ENCODE measurements around the gene CACNA1B. TPM values are rescaled to one million over a fixed set of nuclear protein-coding genes. Genes with fewer than 3 reads are reported as not detected.
A peak's percentile ranks its signal among the peaks of the same experiment; 100 is the strongest.

The CACNA1B gene
- total and polyA plus RNA-seq, 7 donors = under 0.01 to 1.4 (median 0.55) TPM; not detected in 1

GRCh38 chr9:138066049-138066448 lies 188.5 kb downstream of the CACNA1B start:
- intact Hi-C loops (cut with DNase I) = no loop called here
- Histone ChIP-seq H3K4me3 (no peak overlapping the region), H3K36me3 (no peaks in the 10 kb centered on the region), H3K9me3 (no peaks in the 10 kb centered on the region), H3K4me1 (no peaks in the 10 kb centered on the region), H3K27me3 (peaks cover 0 to 21% (median 0%) of the 10 kb centered on the region in 3 donors), H3K27ac (no peak overlapping the region)
- WGBS, 2 donors = 60 to 74% methylated on average over 6 of the region's 6 CpGs
- TF ChIP-seq POLR2AphosphoS5 (IDR thresholded peaks at IDR 0.05) (no peak), POLR2A (IDR thresholded peaks at IDR 0.05) (no peak), CTCF (IDR thresholded peaks at IDR 0.05) (no peak), EP300 (IDR thresholded peaks at IDR 0.05) (no peak)
- DNase-seq = no peak

- intact Hi-C loops (cut with DNase I) = no loop called here
- H3K4me1 ChIP-seq = no peaks in the 10 kb centered on the region
- DNase-seq = peak; percentile 50
- 88% methylated on average over 17 of the region's 17 CpGs for WGBS, 2 donors
- H3K4me3 ChIP-seq = no peak overlapping the region
- TF ChIP-seq POLR2AphosphoS5 (IDR thresholded peaks at IDR 0.05) (no peak), POLR2A (IDR thresholded peaks at IDR 0.05) (no peak), EP300 (IDR thresholded peaks at IDR 0.05) (no peak), CTCF (IDR thresholded peaks at IDR 0.05) (no peak)
- H3K36me3 ChIP-seq = no peaks in the 10 kb centered on the region
- no peak overlapping the region for H3K27ac ChIP-seq
- H3K9me3 ChIP-seq = no peaks in the 10 kb centered on the region
- H3K27me3 ChIP-seq = peaks cover 0 to 21% (median 0%) of the 10 kb centered on the region in 3 donors
Measured at GRCh38 chr9:138067613-138068367, 190.2 kb downstream of the CACNA1B start.

- Histone ChIP-seq H3K27ac (no peak overlapping the region), H3K4me1 (no peaks in the 10 kb centered on the region), H3K27me3 (peaks cover 0 to 21% (median 0%) of the 10 kb centered on the region in 3 donors), H3K9me3 (no peaks in the 10 kb centered on the region), H3K4me3 (no peak overlapping the region), H3K36me3 (no peaks in the 10 kb centered on the region)
- intact Hi-C loops (cut with DNase I) = no loop called here
- 54 to 59% methylated on average over 9 of the region's 9 CpGs for WGBS, 2 donors
- DNase-seq = peak; percentile 57
- TF ChIP-seq POLR2A (IDR thresholded peaks at IDR 0.05) (no peak), EP300 (IDR thresholded peaks at IDR 0.05) (no peak), CTCF (IDR thresholded peaks at IDR 0.05) (no peak), POLR2AphosphoS5 (IDR thresholded peaks at IDR 0.05) (no peak)
Measured at GRCh38 chr9:138068601-138069035, 191.0 kb downstream of the CACNA1B start.

GRCh38 chr9:138069731-138070456 lies 192.3 kb downstream of the CACNA1B start:
- Histone ChIP-seq H3K4me1 (no peaks in the 10 kb centered on the region), H3K9me3 (no peaks in the 10 kb centered on the region), H3K27me3 (peaks cover 0 to 19% (median 0%) of the 10 kb centered on the region in 3 donors), H3K36me3 (no peaks in the 10 kb centered on the region), H3K27ac (no peak overlapping the region), H3K4me3 (no peak overlapping the region)
- intact Hi-C loops (cut with DNase I) = no loop called here
- DNase-seq = no peak
- TF ChIP-seq POLR2AphosphoS5 (IDR thresholded peaks at IDR 0.05) = no peak
- no peak for TF ChIP-seq EP300 (IDR thresholded peaks at IDR 0.05)
- TF ChIP-seq CTCF (IDR thresholded peaks at IDR 0.05) = no peak
- no peak for TF ChIP-seq POLR2A (IDR thresholded peaks at IDR 0.05)
- 66 to 73% methylated on average over 18 of the region's 18 CpGs for WGBS, 2 donors

All from sigmoid colon (tissue), 7 donors.